MM.1S (cell line): Measurements from ENCODE around the gene METTL27.

Source experiments
- CTCF ChIP-seq: fragments of 300-600 bp; sonication (generic); IDR thresholded peaks from 2 replicates; pipeline ENCODE4 v1.5.1; 2016; ENCODE audit warnings: antibody characterized with exemption, low read length, mixed read lengths
- EZH2phosphoT487 ChIP-seq: fragments of 300-600 bp; sonication (generic); IDR thresholded peaks from 2 replicates; pipeline ENCODE4 v1.6.1; 2018; ENCODE audit warnings: antibody characterized with exemption, low read length

GRCh38 chr7:73871163-73872011, 29.1 kb upstream of the METTL27 start:
- TF ChIP-seq CTCF: no peak
- TF ChIP-seq EZH2phosphoT487: no peak
